HG03521 (cell line): ENCODE results near the gene PDZD2.
"Not testable (repeated sequence)": the region's sequence is repeated elsewhere in the genome, so short reads cannot be mapped to it uniquely, and the experiment has no call there.

Experiments
- ATAC-seq: cut with Tn5 transposase; IDR thresholded peaks from one replicate; pipeline ENCODE4 v1.9.1; 2021; ENCODE audit warnings: mild to moderate bottlenecking, moderate library complexity; ENCODE audit not compliant: unreplicated experiment

Gene PDZD2

GRCh38 chr5:31767335-31768031 lies 128.6 kb downstream of the PDZD2 start:
- ATAC-seq, result peak; percentile 41

GRCh38 chr5:31768046-31768445 lies 129.1 kb downstream of the PDZD2 start:
- no peak for ATAC-seq

GRCh38 chr5:31768784-31769183 lies 129.9 kb downstream of the PDZD2 start:
- ATAC-seq, result no peak

GRCh38 chr5:31769530-31769929 lies 130.6 kb downstream of the PDZD2 start:
- no peak for ATAC-seq

GRCh38 chr5:31770132-31770720 lies 131.3 kb downstream of the PDZD2 start:
- ATAC-seq, result no peak

- ATAC-seq, result peak; percentile 70
Measured at GRCh38 chr5:31770998-31771397, 132.1 kb downstream of the PDZD2 start.

GRCh38 chr5:31771500-31771899 lies 132.6 kb downstream of the PDZD2 start:
- peak; percentile 15 for ATAC-seq

GRCh38 chr5:31776294-31776693 lies 137.4 kb downstream of the PDZD2 start:
- not testable (repeated sequence) for ATAC-seq

- no peak for ATAC-seq
Measured at GRCh38 chr5:31776976-31777651, 138.2 kb downstream of the PDZD2 start.

- ATAC-seq, result no peak
Measured at GRCh38 chr5:31781772-31782171, 142.8 kb downstream of the PDZD2 start.

GRCh38 chr5:31783086-31783645 lies 144.2 kb downstream of the PDZD2 start:
- ATAC-seq, result no peak

GRCh38 chr5:31783731-31784130 lies 144.8 kb downstream of the PDZD2 start:
- no peak for ATAC-seq

GRCh38 chr5:31786090-31786631 lies 147.2 kb downstream of the PDZD2 start:
- no peak for ATAC-seq

GRCh38 chr5:31794009-31794408 lies 155.1 kb downstream of the PDZD2 start:
- no peak for ATAC-seq

GRCh38 chr5:31798168-31798567 lies 159.2 kb downstream of the PDZD2 start:
- ATAC-seq, result no peak

- ATAC-seq, result no peak
Measured at GRCh38 chr5:31800351-31800750, 161.4 kb downstream of the PDZD2 start.

- ATAC-seq, result no peak
Measured at GRCh38 chr5:31805785-31806400, 167.0 kb downstream of the PDZD2 start.

GRCh38 chr5:31806561-31806960 lies 167.6 kb downstream of the PDZD2 start:
- ATAC-seq, result no peak

- ATAC-seq, result no peak
Measured at GRCh38 chr5:31807789-31808540, 169.0 kb downstream of the PDZD2 start.
